ENCODE data around the gene DDX59. TPM values are rescaled to one million over a fixed set of nuclear protein-coding genes. Genes with fewer than 3 reads are reported as not detected.
A peak's percentile ranks its signal among the peaks of the same experiment; 100 is the strongest.

DDX59 gene
- total and polyA plus RNA-seq, 10 of the 15 experiments (the other 5 are each of a cell fraction or from before 2014, with no cell fraction given) = 17.3 to 42.1 (median 23.6) TPM

- TF ChIP-seq ZBTB11 (CRISPR knock-in tag; IDR thresholded peaks at IDR 0.05) (no peak), JUNB (IDR thresholded peaks at IDR 0.05) (peak; percentile 68), SIX5 (IDR thresholded peaks at IDR 0.05; ENCODE audit: low read depth, low read length, severe bottlenecking) (peak; percentile 6), SREBF1 (IDR thresholded peaks at IDR 0.05; ENCODE audit: low read length) (no peak), CEBPB (IDR thresholded peaks at IDR 0.05; ENCODE audit: borderline replicate concordance in 1 of 2, low read depth in 2 of 2, low read length in 2 of 2) (no peak), RELA (IDR thresholded peaks at IDR 0.05; ENCODE audit: borderline replicate concordance, partially characterized antibody) (peak; percentile 44), IRF5 (IDR thresholded peaks at IDR 0.05; ENCODE audit: borderline replicate concordance) (no peak), NRF1 (conservative IDR thresholded peaks at IDR 0.05; ENCODE audit: low read depth, low read length) (no peak), TAF1 (IDR thresholded peaks at IDR 0.05; ENCODE audit: borderline replicate concordance, low read depth, low read length) (peak; percentile 47; the same call in 1 of the 2 replicates), WRNIP1 (IDR thresholded peaks at IDR 0.05; ENCODE audit: borderline replicate concordance, low read depth, low read length) (no peak), TCF7 (IDR thresholded peaks at IDR 0.05; ENCODE audit: borderline replicate concordance) (no peak), ZNF622 (IDR thresholded peaks at IDR 0.05) (no peak), SMC3 (IDR thresholded peaks at IDR 0.05; ENCODE audit: borderline replicate concordance, low read length) (peak; percentile 16; the same call in 1 of the 2 replicates), ELK1 (IDR thresholded peaks at IDR 0.05; ENCODE audit: low read depth, low read length) (no peak), ATF7 (IDR thresholded peaks at IDR 0.05; ENCODE audit: low read depth) (peak; percentile 85)
- TF ChIP-seq, protein P1, sequence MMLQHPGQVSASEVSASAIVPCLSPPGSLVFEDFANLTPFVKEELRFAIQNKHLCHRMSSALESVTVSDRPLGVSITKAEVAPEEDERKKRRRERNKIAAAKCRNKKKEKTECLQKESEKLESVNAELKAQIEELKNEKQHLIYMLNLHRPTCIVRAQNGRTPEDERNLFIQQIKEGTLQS (IDR thresholded peaks at IDR 0.05; ENCODE audit: borderline replicate concordance, extremely low read depth, low read depth, low read length) = no peak
- TF ChIP-seq, protein P2, sequence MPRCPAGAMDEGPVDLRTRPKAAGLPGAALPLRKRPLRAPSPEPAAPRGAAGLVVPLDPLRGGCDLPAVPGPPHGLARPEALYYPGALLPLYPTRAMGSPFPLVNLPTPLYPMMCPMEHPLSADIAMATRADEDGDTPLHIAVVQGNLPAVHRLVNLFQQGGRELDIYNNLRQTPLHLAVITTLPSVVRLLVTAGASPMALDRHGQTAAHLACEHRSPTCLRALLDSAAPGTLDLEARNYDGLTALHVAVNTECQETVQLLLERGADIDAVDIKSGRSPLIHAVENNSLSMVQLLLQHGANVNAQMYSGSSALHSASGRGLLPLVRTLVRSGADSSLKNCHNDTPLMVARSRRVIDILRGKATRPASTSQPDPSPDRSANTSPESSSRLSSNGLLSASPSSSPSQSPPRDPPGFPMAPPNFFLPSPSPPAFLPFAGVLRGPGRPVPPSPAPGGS (IDR thresholded peaks at IDR 0.05; ENCODE audit: borderline replicate concordance, insufficient read depth, low read depth, low read length, poor library complexity, severe bottlenecking) = no peak
- TF ChIP-seq, protein P3, sequence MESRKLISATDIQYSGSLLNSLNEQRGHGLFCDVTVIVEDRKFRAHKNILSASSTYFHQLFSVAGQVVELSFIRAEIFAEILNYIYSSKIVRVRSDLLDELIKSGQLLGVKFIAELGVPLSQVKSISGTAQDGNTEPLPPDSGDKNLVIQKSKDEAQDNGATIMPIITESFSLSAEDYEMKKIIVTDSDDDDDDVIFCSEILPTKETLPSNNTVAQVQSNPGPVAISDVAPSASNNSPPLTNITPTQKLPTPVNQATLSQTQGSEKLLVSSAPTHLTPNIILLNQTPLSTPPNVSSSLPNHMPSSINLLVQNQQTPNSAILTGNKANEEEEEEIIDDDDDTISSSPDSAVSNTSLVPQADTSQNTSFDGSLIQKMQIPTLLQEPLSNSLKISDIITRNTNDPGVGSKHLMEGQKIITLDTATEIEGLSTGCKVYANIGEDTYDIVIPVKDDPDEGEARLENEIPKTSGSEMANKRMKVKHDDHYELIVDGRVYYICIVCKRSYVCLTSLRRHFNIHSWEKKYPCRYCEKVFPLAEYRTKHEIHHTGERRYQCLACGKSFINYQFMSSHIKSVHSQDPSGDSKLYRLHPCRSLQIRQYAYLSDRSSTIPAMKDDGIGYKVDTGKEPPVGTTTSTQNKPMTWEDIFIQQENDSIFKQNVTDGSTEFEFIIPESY (IDR thresholded peaks at IDR 0.05) = no peak
These were observed 41.4 kb downstream of the DDX59 start (continued) for GRCh38 chr1:200628223-200628881.

Data from GM12878 (cell line).